HL-60/S4 treated with retinoic acid at 250 ng/mL for 4 days and 3 days (cell line): Measurements from ENCODE around the gene ZNF679.
"Not testable (repeated sequence)": the region's sequence is repeated elsewhere in the genome, so short reads cannot be mapped to it uniquely, and the experiment has no call there.

Experiments used
- in situ Hi-C: fragments of 300-500 bp; cut with MboI; formaldehyde crosslinking; loops from 2 replicates; pipeline ENCODE4 v1.7.0; 2022; ENCODE audit warnings: low sequenced_read_pairs

The ZNF679 gene

GRCh38 chr7:64228174-64228573 is at the start of gene ZNF679:
Gene ZNF679, plus strand, starts transcription at chr7:64228474. Its CDS starts 20,644 bp downstream, at chr7:64249118.
- in situ Hi-C loops, result not testable (repeated sequence)

GRCh38 chr7:64180989-64181388 is 47.3 kb upstream of the ZNF679 start:
- in situ Hi-C loops, result no loop called here

- in situ Hi-C loops, result no loop called here
These were observed 46.7 kb upstream of the ZNF679 start for GRCh38 chr7:64181586-64181985.

GRCh38 chr7:64182036-64182790 is 46.1 kb upstream of the ZNF679 start:
- in situ Hi-C loops, result no loop called here

GRCh38 chr7:64183126-64183742 is 45.0 kb upstream of the ZNF679 start:
- in situ Hi-C loops, result no loop called here

GRCh38 chr7:64183827-64184372 is 44.4 kb upstream of the ZNF679 start:
- in situ Hi-C loops, result no loop called here

- in situ Hi-C loops, result no loop called here
These were observed 43.9 kb upstream of the ZNF679 start for GRCh38 chr7:64184376-64184775.

- in situ Hi-C loops, result no loop called here
These were observed 40.9 kb upstream of the ZNF679 start for GRCh38 chr7:64187408-64187807.

GRCh38 chr7:64192148-64192704 is 36.0 kb upstream of the ZNF679 start:
- in situ Hi-C loops, result no loop called here

- in situ Hi-C loops, result no loop called here
These were observed 35.5 kb upstream of the ZNF679 start for GRCh38 chr7:64192775-64193174.

GRCh38 chr7:64206903-64207302 is 21.4 kb upstream of the ZNF679 start, which contains the start of gene ZNF735:
Gene ZNF735, plus strand, starts transcription at chr7:64207203. Its CDS starts 0 bp downstream, at chr7:64207203.
- in situ Hi-C loops, result no loop called here

GRCh38 chr7:64219710-64220298 is 8.5 kb upstream of the ZNF679 start:
- in situ Hi-C loops, result not testable (repeated sequence)

GRCh38 chr7:64223366-64223765 is 4.9 kb upstream of the ZNF679 start:
- in situ Hi-C loops, result no loop called here

- in situ Hi-C loops, result no loop called here
These were observed 38.2 kb downstream of the ZNF679 start for GRCh38 chr7:64266341-64266919.

GRCh38 chr7:64277630-64278029 is 49.4 kb downstream of the ZNF679 start:
- in situ Hi-C loops, result no loop called here

GRCh38 chr7:64294701-64295420 is 66.6 kb downstream of the ZNF679 start:
- in situ Hi-C loops, result no loop called here

- in situ Hi-C loops, result not testable (repeated sequence)
These were observed 69.1 kb downstream of the ZNF679 start for GRCh38 chr7:64297418-64297817.

GRCh38 chr7:64300641-64301405 is 72.5 kb downstream of the ZNF679 start:
- in situ Hi-C loops, result no loop called here

GRCh38 chr7:64307254-64308015 is 79.2 kb downstream of the ZNF679 start:
- in situ Hi-C loops, result no loop called here
